Measurements from ENCODE around the gene DMD. TPM values are rescaled to one million over a fixed set of nuclear protein-coding genes. Genes with fewer than 3 reads are reported as not detected.

Gene DMD
- total and polyA plus RNA-seq, 2 of the 13 experiments (the other 11 are each of a cell fraction or from before 2014, with no cell fraction given) = 17.6 to 25.9 TPM

DNA sequence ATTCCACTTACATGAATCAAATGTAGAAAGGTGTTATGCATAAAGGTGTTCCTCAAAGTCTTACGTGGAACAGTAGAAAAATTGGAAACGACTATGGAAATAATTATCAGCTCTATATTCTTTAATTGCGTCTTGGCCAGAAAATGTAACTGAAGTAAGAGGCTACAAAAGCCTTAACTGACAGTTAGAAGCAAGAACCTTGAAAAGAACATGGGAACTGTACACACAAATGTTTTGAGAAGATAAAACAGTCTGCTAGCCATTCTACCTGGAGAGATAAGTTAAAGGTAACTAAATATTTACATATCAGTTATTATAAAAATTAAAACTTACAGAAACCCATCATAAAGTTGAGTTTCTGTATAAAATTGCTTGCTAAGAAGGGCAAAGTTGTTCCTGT lies 1967.5 kb downstream of the DMD start:
- H3K4me1 ChIP-seq (ENCODE audit: insufficient read depth, low read length) = no peaks in the 10 kb centered on the region
- no peaks in the 10 kb centered on the region for H3K9me3 ChIP-seq (ENCODE audit: low read length)
- H4K20me1 ChIP-seq (ENCODE audit: insufficient read depth, low read length) = no peaks in the 10 kb centered on the region
- no peaks in the 10 kb centered on the region for H3K27me3 ChIP-seq (ENCODE audit: control insufficient read depth in 1 of 2, insufficient read depth in 2 of 2, low read length in 2 of 2)
- H3K79me2 ChIP-seq (ENCODE audit: insufficient read depth, low read length) = no peaks in the 10 kb centered on the region
- H3K9ac ChIP-seq (ENCODE audit: insufficient read depth, low read depth, low read length) = no peak overlapping the region
- no peak for TF ChIP-seq CBX1 (IDR thresholded peaks at IDR 0.05; ENCODE audit: low read depth)
- no peak for TF ChIP-seq PTBP1 (IDR thresholded peaks at IDR 0.05; ENCODE audit: low read depth, low read length, poor library complexity, severe bottlenecking)
- TF ChIP-seq ZNF768 (CRISPR knock-in tag; IDR thresholded peaks at IDR 0.05) = no peak
- TF ChIP-seq ZNF362 (CRISPR knock-in tag; IDR thresholded peaks at IDR 0.05; ENCODE audit: borderline replicate concordance) = no peak
- no peak for TF ChIP-seq GATAD1 (CRISPR knock-in tag; IDR thresholded peaks at IDR 0.05)
- TF ChIP-seq HDAC1 (CRISPR knock-in tag; IDR thresholded peaks at IDR 0.05) = no peak
- no peak for TF ChIP-seq CHD4 (IDR thresholded peaks at IDR 0.05; ENCODE audit: borderline replicate concordance, low read length)
- TF ChIP-seq NKX3-1 (CRISPR knock-in tag; IDR thresholded peaks at IDR 0.05) = no peak
- no peak for TF ChIP-seq ZSCAN5A (CRISPR knock-in tag; IDR thresholded peaks at IDR 0.05; ENCODE audit: borderline replicate concordance)
- TF ChIP-seq ZSCAN12 (CRISPR knock-in tag; IDR thresholded peaks at IDR 0.05) = no peak
- no peak for TF ChIP-seq HNRNPL (IDR thresholded peaks at IDR 0.05; ENCODE audit: low read depth, low read length)
- no peak for TF ChIP-seq ZNF232 (CRISPR knock-in tag; IDR thresholded peaks at IDR 0.05; ENCODE audit: borderline replicate concordance)
- no peak for TF ChIP-seq ZNF143 (CRISPR knock-in tag; IDR thresholded peaks at IDR 0.05)
- TF ChIP-seq ZNF772 (CRISPR knock-in tag; IDR thresholded peaks at IDR 0.05) = no peak
- no peak for TF ChIP-seq TRIM24 (CRISPR knock-in tag; IDR thresholded peaks at IDR 0.05)
- no peak for TF ChIP-seq NONO (IDR thresholded peaks at IDR 0.05)
- TF ChIP-seq NONO (CRISPR knock-in tag; conservative IDR thresholded peaks at IDR 0.05) = no peak
- TF ChIP-seq MTF2 (CRISPR knock-in tag; IDR thresholded peaks at IDR 0.05; ENCODE audit: borderline replicate concordance) = no peak
- FAIRE-seq (no peak), DNase-seq (ENCODE audit: low spot score) (no peak), ATAC-seq (no peak)
- intact Hi-C loops (cut with micrococcal nuclease; ENCODE audit: unreplicated experiment) = no loop called here
- ChIA-PET CTCF (ENCODE audit: low intra/inter-chr PET ratio, low total read pairs) (no interaction called here), POLR2A (no interaction called here)
- no peak overlapping the region for H2AFZ ChIP-seq (ENCODE audit: low read length)
- peaks cover 0 to 5% of the 10 kb centered on the region in 2 experiments; a peak in 1 of 5 replicates for H3K36me3 ChIP-seq (replicated peaks in 1 of 2; ENCODE audit: control insufficient read depth in 1 of 2, insufficient read depth in 2 of 2, low read length in 2 of 2)
- BruUV-seq (replicated peaks) = no TSS peak
- H3K4me2 ChIP-seq (ENCODE audit: low read depth, low read length) = no peak overlapping the region
- 98% methylated on average over 3 of the region's 3 CpGs for WGBS (ENCODE audit: low lambda C conversion rate)
- no peak overlapping the region for H3K4me3 ChIP-seq (replicated peaks in 1 of 3; ENCODE audit: insufficient read depth in 1 of 3, low read depth in 2 of 3, low read length in 3 of 3)
- H3K27ac ChIP-seq (ENCODE audit: extremely low read length, insufficient read depth, low read length) = no peak overlapping the region
- in situ Hi-C loops (cut with HindIII; ENCODE audit: extremely low pct_ligation_motif_present, low pct_unique_long_range_greater_than_20kb) = no loop called here

Measured in HepG2 (cell line).